Mesothelial cell of epicardium (in vitro differentiated cells): ENCODE results near the gene DGKQ. TPM values are rescaled to one million over a fixed set of nuclear protein-coding genes. Genes with fewer than 3 reads are reported as not detected.

Experiments
- DNase-seq, 2 experiments: peaks; one replicate each; pipeline ENCODE4 v3.0.0; 2021; ENCODE audit warnings: low spot score in 2 of 2; ENCODE audit not compliant: unreplicated experiment in 2 of 2
- H3K27ac Mint-ChIP-seq: 2 replicates; pipeline ENCODE4 v1.8.0; 2021; ENCODE audit warnings: mixed read lengths
- H3K27me3 Mint-ChIP-seq: 2 replicates; pipeline ENCODE4 v1.8.0; 2021; ENCODE audit warnings: low read depth, mixed read lengths
- H3K36me3 Mint-ChIP-seq: 2 replicates; pipeline ENCODE4 v1.8.0; 2021; ENCODE audit warnings: mixed read lengths
- H3K4me1 Mint-ChIP-seq: 2 replicates; pipeline ENCODE4 v1.8.0; 2021; ENCODE audit warnings: mixed read lengths
- H3K4me3 Mint-ChIP-seq: 2 replicates; pipeline ENCODE4 v1.8.0; 2021; ENCODE audit warnings: mild to moderate bottlenecking, moderate library complexity, mixed read lengths
- H3K9me3 Mint-ChIP-seq: 2 replicates; pipeline ENCODE4 v1.8.0; 2021; ENCODE audit warnings: mixed read lengths
- total RNA-seq: library from RNA; stranded (reverse); gene quantifications from 3 replicates; pipeline ENCODE4 v1.2.1, GENCODE V29; 2021
- TF ChIP-seq, protein P1 (sequence below): fragments of 200-600 bp; sonication (generic); IDR thresholded peaks from one replicate; pipeline ENCODE4 v1.5.0; 2021; ENCODE audit warnings: antibody characterized with exemption; ENCODE audit not compliant: unreplicated experiment

The DGKQ gene
- total RNA-seq, 1 donor from 2014 or later = 15.6 TPM

DNA sequence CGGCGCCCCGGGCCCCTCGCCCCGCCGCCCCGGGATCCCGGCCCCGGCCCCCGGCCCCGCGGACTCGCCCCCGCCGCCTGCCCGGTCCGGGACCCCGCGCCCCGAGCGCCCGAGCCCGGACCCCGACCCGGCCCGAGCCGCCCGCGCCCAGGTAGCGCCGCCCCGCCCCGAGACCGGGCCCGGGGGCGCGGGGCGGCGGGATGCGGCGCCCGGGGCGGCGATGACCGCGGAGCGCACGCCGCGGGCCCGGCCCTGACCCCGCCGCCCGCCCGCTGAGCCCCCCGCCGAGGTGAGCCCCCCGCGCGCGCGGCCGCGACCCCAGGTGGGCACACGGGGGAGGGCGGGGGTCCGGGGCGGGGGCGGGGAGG lies 38.3 kb upstream of the DGKQ start:
- TF ChIP-seq, protein P1, sequence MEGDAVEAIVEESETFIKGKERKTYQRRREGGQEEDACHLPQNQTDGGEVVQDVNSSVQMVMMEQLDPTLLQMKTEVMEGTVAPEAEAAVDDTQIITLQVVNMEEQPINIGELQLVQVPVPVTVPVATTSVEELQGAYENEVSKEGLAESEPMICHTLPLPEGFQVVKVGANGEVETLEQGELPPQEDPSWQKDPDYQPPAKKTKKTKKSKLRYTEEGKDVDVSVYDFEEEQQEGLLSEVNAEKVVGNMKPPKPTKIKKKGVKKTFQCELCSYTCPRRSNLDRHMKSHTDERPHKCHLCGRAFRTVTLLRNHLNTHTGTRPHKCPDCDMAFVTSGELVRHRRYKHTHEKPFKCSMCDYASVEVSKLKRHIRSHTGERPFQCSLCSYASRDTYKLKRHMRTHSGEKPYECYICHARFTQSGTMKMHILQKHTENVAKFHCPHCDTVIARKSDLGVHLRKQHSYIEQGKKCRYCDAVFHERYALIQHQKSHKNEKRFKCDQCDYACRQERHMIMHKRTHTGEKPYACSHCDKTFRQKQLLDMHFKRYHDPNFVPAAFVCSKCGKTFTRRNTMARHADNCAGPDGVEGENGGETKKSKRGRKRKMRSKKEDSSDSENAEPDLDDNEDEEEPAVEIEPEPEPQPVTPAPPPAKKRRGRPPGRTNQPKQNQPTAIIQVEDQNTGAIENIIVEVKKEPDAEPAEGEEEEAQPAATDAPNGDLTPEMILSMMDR = no peak
- no peak for DNase-seq
- Mint-ChIP-seq H3K4me1 (peaks cover 8% of the 10 kb centered on the region), H3K9me3 (peaks cover 4% of the 10 kb centered on the region), H3K4me3 (no peak overlapping the region), H3K27me3 (peaks cover 31% of the 10 kb centered on the region), H3K36me3 (no peaks in the 10 kb centered on the region), H3K27ac (no peak overlapping the region)

DNA sequence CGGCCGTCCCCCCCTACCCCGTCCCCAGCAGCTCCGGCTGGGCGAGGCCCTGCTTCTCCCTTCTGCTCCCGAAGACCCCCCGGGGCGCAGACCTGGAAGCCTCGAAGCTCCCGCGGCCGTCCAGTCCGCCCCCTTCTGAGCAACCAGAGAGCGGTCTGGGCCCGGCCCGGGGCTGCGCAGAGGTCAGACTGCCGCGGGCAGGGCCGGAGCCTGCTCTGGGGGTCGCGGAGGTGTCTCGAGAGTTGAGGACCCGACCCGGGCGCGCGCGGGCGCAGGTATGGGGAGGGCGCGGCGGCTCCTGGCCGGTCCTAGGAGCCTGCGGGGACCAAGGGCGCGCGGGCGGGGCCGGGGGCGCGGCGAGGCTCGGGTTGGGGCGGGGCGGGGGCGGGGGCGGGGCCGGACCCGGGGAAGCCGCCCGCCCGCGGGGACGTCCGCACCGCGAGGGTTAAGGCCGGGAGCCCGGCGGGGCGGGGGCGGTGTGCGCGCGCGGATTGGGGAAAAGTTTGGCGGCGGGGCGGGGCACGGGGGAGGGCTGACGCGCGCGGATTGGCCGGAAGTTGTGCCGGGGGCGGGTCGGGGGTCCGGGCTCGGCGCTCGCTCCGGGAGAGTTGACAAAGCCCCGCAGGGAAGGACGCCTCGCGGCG lies 37.8 kb upstream of the DGKQ start, which contains the start of gene FGFRL1:
FGFRL1 (plus strand) TSS at position 605 of the 644 bp plus-strand sequence. CDS start 860 bp downstream, outside the sequence.
- Mint-ChIP-seq H3K27ac (peak within 1 kb of the TSS; percentile 72), H3K4me3 (peak within 1 kb of the TSS; percentile 66), H3K36me3 (no peaks in the 10 kb centered on the region), H3K9me3 (peaks cover 4% of the 10 kb centered on the region), H3K4me1 (peaks cover 8% of the 10 kb centered on the region), H3K27me3 (peaks cover 36% of the 10 kb centered on the region)
- peak; percentile 90 to 92 for DNase-seq
- TF ChIP-seq, protein P1 = no peak

DNA sequence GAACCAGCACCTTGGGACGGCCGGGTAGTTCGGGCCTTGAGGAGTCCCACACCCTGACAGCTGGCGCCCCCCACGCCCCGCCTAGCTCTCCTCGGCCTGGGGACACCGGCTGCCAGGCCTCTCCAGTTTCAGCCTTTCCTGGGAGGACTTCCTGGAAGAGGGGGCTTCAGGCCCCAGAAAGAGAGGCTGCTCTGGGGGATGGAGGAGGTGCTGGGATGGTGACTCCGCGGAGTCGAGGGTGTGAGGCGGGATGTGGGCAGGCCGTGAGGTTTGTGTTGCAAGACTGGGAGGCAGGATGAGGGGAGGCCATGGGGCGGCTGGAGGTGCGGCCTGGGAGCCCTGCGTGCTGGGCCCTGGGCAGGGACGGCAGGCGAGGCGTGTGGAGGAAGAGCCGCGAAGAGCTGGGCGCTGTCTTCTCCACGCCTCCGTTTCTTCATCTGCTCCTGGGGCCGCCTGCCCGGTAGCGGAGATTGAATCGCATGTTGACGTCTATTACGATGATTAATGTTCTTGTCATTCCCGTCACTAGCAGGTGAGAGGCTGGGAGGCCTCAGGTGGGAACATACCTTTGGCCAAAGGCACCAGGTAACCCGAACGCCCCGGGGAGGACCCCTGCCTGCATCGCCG lies 37.1 kb upstream of the DGKQ start:
- Mint-ChIP-seq H3K36me3 (no peaks in the 10 kb centered on the region), H3K4me3 (peak overlapping the region; percentile 66), H3K27me3 (peaks cover 43% of the 10 kb centered on the region), H3K4me1 (peaks cover 8% of the 10 kb centered on the region), H3K27ac (peak overlapping the region; percentile 72), H3K9me3 (peaks cover 4% of the 10 kb centered on the region)
- DNase-seq = peak in 1 of 2 experiments; percentile 58
- TF ChIP-seq, protein P1 = no peak

DNA sequence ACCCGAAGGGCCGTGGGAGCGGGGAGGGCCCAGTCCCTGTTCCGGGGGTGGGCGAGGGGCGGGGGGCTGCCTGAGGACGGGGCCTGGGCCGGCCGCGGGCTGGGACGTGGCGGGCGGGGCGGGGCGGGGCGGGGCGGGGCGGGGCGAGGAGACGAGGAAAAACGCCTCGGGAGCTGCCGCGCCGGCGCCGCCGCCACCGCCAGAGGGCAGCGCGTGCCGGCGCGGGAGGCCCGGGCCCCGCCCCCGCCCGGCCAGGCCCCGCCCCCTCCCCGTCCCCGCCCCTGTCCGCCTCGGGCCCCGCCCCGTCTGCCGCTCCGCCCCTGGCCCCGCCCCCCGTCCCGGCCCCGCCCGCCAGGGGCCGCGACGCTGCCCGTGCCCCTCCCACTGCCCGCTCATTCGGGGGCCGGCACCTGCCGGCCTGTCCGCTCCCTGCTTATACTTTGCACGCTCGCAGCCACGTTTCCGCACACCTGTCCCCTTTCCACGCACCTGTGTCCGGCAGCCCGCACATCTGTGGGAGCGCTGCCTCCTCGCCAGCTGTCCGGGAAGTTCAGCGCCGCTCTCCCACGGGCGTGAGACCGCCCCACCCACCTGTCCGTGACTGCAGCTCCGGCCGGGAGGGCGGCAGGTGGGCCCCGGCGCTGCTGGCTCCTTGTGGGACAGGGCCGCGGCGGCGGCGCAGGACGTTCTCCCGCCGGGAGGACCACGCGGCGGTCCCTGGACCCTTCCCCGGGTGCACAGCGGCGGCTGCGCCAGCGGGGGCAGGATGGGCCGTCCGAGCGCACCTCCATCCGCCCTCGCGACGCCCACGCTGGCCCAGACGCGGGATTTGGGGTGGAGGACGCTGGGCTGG lies 36.4 kb upstream of the DGKQ start:
- H3K4me3 Mint-ChIP-seq = peak overlapping the region; percentile 61
- no peak overlapping the region for H3K27ac Mint-ChIP-seq
- H3K36me3 Mint-ChIP-seq = no peaks in the 10 kb centered on the region
- peaks cover 49% of the 10 kb centered on the region for H3K27me3 Mint-ChIP-seq
- H3K4me1 Mint-ChIP-seq = peaks cover 8% of the 10 kb centered on the region
- H3K9me3 Mint-ChIP-seq = peaks cover 4% of the 10 kb centered on the region
- peak; percentile 72 to 73 for DNase-seq
- TF ChIP-seq, protein P1 = no peak

DNA sequence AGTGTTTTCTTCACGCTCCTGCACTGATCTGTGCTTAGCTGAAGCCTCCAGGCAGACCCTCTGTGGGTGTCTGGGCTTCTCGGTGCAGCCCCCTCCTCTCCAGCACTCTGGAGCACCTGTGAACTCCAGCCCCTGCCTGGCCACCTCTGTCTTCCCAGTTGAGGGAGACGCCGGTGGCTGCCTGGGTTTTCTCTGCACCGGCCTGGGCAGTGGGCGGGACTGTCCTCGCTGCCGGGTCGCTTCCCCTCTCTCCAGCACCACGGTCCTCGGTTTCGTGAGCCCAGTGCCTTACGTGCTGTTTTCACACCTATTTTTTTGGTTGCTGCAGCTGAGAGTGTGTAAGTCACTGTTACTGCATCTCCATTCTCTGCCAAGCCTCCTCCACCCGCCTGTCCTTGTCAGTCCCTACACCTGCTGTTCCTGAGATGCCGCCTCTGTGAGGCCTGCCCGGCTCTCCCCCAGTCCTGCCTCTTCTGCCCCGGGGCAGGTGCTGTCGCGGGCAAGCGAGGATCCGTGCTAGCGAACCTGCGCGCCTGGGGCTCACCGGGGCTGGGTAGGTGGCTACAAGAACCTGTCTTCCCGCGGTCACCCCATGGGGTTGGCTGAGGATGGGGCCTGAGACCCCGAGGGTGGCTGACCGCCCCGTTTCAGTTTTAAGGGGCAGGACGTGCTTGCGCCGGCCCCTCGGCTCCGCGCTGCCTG lies 35.6 kb upstream of the DGKQ start:
- DNase-seq = no peak
- TF ChIP-seq, protein P1 = no peak
- H3K27me3 Mint-ChIP-seq = peaks cover 57% of the 10 kb centered on the region

More for the DNA sequence above, 35.6 kb upstream of the DGKQ start:
- Mint-ChIP-seq H3K4me1 (peaks cover 8% of the 10 kb centered on the region), H3K4me3 (peak overlapping the region; percentile 57), H3K36me3 (no peaks in the 10 kb centered on the region), H3K9me3 (peaks cover 4% of the 10 kb centered on the region), H3K27ac (peak overlapping the region; percentile 22)
